EH (cell line): ENCODE measurements around the gene RYR3.
"Not testable (repeated sequence)": the region's sequence is repeated elsewhere in the genome, so short reads cannot be mapped to it uniquely, and the experiment has no call there.

Source experiments
- DNase-seq: peaks from one replicate; pipeline ENCODE4 v3.0.0-alpha.2; 2015; ENCODE audit warnings: low read depth

The RYR3 gene

DNA sequence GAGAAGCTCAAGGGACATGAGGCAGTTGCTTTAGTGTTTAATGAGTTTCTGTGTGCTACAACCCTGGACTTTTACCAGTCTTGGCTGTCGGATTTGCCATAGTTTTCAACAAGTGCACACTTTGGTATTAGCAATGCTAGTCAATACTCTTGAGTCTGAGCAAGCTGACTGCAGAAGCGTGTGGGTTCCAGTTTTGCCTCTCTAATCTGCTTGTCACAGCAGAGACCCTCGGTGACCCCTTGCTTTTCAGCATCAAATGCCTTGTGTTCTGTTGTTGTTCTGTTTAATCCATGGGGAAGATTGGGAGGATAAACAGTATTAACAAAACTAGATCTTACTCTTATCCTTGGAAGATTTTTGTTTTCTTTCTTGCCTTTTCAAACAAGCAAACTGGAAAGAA, 463.2 kb downstream of the RYR3 start:
- no peak for DNase-seq

- DNase-seq: no peak
These were observed 468.1 kb downstream of the RYR3 start for GRCh38 chr15:33778852-33779251.

DNA sequence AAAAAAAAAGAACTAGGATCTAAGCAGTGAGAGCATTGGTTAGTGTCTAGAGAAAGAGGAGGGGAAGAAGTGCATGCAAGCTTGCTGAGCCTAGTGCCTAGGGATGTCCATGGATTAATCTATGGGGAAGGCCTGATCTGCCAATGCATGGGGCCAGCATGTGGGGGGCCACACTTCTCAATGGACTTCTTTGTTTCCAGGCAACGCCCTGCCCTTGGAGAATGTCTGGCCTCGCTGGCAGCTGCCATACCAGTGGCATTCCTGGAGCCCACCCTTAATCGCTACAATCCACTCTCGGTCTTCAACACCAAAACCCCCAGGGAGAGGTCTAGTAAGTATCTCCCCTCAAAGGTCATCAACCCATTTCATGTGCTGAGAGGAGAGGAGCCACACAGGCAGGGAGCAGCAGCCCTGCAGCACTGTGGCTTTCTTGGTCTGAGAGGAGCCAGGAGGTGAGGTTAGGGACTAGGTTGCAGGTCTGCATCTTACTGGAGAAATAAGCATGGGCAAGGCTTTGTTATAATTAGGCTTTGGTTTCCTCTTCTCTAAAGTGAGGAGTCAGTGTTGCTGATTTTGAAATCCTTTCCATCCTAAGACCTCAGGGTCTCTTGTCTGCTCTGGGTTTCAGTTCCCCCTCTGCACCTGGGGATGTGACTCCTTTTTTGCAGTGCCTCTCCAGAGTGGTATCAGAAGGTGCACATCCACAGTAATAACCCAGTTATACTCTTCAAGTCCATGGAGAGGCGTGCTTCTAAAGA, 469.4 kb downstream of the RYR3 start:
- no peak for DNase-seq

DNA sequence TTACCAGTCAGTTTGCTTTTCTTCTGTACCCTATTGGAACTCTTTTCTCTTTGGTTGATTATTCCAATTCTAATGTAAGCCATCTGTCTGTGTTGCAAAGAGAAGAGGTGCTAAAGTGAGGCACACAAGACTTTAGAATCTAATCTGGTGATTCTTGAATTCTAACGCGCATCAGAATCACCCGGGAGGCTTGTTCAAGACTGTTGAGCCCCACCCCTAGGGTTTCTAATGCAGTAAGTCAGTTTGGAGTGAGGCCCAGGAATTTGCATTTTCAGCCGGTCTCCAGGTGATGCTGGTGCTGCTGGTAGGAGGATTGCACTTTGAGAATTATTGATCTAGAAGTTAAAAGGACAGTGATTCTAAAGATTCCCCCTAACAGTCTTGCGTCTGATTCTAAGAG, 472.2 kb downstream of the RYR3 start:
- no peak for DNase-seq

- DNase-seq: no peak
These were observed 474.6 kb downstream of the RYR3 start for GRCh38 chr15:33785366-33785765.

DNA sequence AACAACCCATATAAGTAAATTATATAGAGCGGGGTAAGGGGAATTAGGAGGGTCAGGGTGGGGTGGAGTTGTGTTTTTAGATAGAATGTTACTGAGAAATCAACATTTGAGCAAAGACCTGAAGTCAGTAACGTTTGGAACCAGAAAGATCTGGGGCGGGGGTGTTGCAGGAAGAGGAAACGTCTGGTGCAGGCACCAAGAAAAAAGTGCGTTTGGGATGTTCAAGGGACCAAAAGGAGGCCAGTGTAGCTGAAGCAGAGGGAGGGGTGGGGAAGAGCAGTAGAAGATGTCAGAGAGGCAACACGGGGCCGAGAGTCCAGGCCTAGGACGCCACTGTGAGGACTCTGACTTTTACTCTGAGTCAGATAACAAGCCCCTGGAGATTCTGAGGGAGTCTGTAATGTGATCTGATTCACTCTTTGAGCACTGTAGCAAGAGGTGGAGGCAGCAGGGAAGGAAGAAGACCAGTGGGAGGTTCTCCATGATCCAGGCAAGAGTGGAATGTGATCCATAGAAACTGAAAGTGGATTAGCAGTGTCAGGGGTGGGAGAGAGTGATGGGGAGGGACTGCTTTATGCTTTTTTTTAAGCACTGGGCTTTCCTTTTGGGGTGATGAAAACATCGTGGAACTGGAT, 478.3 kb downstream of the RYR3 start:
- DNase-seq: peak; percentile 71

DNA sequence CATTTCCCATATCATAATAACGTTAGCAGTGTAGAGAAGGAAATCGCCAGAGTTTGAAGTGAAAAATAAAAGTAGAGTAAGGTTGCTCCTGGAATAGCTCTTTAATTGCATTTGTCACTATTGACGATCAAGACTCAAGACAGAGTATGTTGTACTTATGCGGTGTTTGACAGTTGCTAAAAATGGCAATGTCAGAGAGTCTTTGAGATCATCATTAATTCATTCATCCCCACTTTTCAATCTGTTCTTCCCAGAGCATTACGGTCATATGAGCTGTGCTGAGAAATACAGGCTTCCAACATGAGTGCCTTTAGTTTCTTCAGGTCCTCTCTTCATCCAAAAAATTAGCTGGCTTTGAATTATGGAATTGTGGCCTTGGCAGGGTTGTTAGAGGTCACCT, 483.7 kb downstream of the RYR3 start:
- no peak for DNase-seq

DNA sequence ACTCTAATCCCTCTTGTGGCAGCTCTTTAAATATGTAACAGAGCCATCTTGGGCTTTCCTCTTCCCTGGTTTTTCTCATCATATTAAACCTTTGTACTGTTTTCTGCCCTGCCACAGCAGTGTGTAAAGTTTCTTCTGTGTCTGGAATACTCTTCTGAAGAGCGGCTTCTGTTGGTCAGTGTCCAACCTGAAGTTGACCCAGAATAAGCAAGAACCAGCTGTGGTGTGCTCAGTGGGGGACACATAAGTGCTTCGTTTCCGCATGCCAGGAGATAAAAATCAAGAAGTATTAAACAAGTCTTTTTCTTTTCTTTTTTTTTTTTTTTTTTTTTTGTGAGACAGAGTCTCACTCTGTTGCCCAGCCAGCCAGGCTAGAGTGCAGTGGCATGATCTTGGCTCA, 484.3 kb downstream of the RYR3 start:
- peak; percentile 32 for DNase-seq

- DNase-seq: no peak
These were observed 486.9 kb downstream of the RYR3 start for GRCh38 chr15:33797651-33798050.

- no peak for DNase-seq
These were observed 491.2 kb downstream of the RYR3 start for GRCh38 chr15:33801954-33802353.

- no peak for DNase-seq
These were observed 496.9 kb downstream of the RYR3 start for GRCh38 chr15:33807665-33808064.

DNA sequence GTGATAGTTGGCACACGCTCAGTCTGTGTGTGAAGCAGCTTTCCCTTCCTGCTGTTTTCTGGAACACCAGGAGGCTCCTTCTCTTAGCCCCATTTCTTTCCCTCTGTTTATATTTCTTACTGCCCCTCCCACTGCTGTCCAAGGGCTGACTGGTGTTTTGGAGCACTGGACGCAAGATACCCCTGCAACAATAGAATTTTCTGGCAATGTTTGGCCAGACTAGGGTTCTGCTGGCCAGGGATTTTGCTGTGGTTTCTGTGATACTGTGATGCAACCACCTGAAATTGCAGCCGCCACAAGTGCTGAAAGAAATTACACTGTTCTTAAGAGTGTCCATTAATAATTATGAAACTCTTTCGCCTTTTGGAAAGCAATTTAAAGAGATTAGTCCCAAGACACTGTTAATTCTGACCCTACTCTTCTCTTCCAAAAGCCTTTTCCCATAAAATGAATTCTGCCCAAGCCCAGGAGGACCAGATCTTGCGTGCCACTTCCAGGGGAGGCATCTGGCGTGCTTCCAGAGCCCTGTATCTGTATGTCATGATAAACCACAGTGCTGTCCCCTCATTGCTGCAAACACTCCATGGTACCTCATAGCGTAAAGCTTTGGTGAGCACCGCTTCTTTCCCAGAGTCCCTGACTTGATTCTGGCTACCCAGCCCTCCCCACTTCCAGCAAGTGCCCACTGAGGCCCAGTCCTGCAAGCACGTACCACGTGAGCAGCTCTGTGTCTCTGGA, 498.1 kb downstream of the RYR3 start:
- no peak for DNase-seq

DNA sequence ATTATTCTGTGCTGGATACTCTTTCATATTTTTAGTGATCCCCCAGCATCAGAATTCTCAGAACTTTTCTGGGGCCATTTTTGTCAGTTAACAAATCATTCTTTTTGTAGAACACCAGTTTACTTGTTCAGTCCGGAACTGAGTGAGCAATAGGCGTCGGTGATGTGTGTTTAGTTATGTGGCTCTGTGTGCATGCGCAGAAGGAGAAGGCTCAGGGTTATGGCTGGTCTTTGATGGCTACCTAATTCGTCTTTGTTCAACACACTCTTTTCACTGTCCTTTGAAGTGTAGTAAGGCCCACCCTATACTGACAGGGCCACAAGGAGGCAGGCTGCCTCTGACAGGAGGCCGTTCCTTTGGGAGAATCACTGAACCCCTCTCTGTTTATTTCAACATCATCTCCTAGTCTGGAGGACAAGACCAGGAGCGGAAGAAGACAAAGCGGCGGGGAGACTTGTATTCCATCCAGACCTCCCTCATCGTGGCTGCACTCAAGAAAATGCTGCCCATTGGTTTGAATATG, 499.4 kb downstream of the RYR3 start:
- DNase-seq: no peak

DNA sequence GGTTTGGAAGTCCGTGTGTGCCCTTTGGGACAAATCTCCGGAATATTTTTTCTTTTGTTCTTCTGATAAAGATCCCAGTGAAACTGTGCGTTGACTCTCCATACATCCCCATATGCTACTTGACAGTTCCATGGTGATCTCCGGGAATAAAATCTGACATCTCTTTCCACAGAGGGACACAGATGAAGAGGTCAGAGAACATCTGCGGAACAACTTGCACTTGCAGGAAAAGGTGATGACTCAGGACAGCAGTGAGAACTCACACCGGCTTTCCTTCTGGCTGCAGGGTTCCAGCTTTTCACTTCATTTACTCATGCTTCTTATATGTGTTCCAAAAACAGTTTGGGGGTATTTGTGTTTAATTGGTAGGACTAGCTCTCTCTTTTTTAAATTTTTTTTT, 500.0 kb downstream of the RYR3 start:
- no peak for DNase-seq

DNA sequence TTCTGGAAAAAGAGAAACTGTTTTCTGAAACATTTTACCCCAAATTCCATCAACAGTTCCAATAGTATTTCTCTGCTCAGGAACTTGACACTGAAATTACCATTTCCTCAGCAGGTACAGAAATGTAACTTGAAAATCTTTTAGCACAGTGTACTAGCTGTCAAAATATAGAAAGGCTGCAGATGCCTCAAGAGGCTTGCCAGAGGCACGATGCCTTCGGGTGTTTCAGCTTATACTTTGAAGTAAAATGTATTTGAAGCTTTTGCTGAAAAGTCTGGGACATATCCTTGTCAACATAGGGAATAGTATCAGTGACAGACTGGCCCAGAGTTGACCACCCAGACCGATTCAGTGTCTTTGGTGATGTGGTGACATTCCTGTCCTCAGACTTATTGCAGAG, 503.1 kb downstream of the RYR3 start:
- no peak for DNase-seq

DNA sequence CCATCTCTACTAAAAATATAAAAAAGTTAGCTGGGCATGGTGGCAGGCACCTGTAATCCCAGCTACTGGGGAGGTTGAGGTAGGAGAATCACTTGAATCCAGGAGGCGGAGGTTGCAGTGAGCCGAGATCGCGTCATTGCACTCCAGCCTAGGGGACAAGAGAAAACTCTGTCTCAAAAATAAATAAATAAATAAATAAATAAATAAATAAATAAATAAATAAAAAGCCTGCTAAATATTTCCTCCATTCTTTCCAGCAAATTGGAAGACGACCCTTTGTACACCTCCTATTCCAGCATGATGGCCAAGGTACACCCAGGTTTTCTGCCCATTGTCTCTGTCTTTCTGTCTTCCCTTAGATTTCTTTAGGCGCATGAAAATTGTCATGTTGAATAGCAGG, 508.7 kb downstream of the RYR3 start:
- DNase-seq: not testable (repeated sequence)

- no peak for DNase-seq
These were observed 511.7 kb downstream of the RYR3 start for GRCh38 chr15:33822479-33822878.

GRCh38 chr15:33823119-33823518, 512.4 kb downstream of the RYR3 start:
- no peak for DNase-seq

DNA sequence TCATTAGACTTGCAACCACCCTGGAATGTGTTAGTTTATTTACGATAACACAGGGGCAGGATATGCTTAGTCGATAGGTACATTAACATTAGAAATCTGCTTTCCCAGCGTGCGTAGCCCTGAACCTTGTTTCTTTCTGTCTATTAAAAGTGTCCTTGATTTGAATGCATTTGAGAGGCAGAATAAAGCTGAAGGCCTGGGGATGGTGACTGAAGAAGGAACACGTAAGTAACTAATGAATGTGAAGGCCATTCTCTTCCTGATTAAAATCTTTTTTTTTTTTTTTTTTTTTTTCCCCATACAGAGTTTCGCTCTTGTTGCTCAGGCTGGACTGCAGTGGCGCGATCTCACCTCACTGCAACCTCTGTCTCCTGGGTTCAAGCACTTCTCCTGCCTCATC, 514.7 kb downstream of the RYR3 start:
- no peak for DNase-seq

- no peak for DNase-seq
These were observed 515.4 kb downstream of the RYR3 start for GRCh38 chr15:33826201-33826600.

DNA sequence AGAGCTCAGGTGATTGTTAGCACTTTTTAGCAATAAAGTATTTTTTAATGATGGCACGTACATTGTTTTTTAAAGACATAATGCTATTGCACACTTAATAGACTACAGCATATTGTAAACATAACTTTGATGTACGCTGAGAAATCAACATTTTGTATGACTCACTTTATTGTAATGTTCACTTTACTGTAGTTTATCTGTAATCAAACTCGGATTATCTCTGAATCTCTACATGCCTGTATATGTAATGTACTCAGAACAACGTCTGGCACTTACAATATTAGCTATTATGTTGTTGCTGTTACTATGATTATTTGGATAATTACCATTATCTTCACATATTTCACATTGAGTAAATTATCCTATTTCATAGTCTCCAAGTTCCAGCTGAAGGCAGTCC, 519.6 kb downstream of the RYR3 start:
- no peak for DNase-seq

GRCh38 chr15:33831646-33832045, 520.9 kb downstream of the RYR3 start:
- DNase-seq: no peak
